Measurements from ENCODE around the gene PPARD. TPM values are rescaled to one million over a fixed set of nuclear protein-coding genes. Genes with fewer than 3 reads are reported as not detected.

Gene PPARD
- total RNA-seq, 2 experiments from 2014 or later = 6.1 to 11.9 TPM

GRCh38 chr6:35469751-35470662 is 127.6 kb downstream of the PPARD start:
- no peak for TF ChIP-seq EZH2phosphoT487 (IDR thresholded peaks at IDR 0.05; ENCODE audit: borderline replicate concordance, low read depth, low read length)
- no peak for TF ChIP-seq CTCF (conservative IDR thresholded peaks at IDR 0.05; ENCODE audit: low read length)
- H3K36me3 ChIP-seq (ENCODE audit: insufficient read depth, low read length) = peaks cover 86% of the 10 kb centered on the region
- peak overlapping the region; percentile 99 for H3K4me2 ChIP-seq (ENCODE audit: low read length)
- peaks cover 38% of the 10 kb centered on the region for H3K4me1 ChIP-seq (ENCODE audit: insufficient read depth, low read length, poor library complexity, severe bottlenecking)
- H2AFZ ChIP-seq (ENCODE audit: low read length) = no peak overlapping the region
- peak overlapping the region; percentile 91 for H3K4me3 ChIP-seq (ENCODE audit: low read depth, low read length, poor library complexity, severe bottlenecking)
- ChIA-PET CTCF (ENCODE audit: unreplicated experiment) (interaction anchor here (0.6 kb wide), 1 partner anchor 450 kb away, joined by 3 read pairs; no protein-coding TSS in a partner anchor), POLR2A (interaction anchor here (1.6 to 2.9 kb wide), 2 partner anchors 12 to 168 kb away, joined by 3 to 21 read pairs; no protein-coding TSS in a partner anchor)
- no peak for DNase-seq (ENCODE audit: low spot score)
- BruUV-seq (replicated peaks) = no TSS peak
- H3K79me2 ChIP-seq (ENCODE audit: insufficient read depth, low read depth, low read length) = peaks cover 32% of the 10 kb centered on the region
- no peaks in the 10 kb centered on the region for H3K9me3 ChIP-seq (ENCODE audit: low read length)
- H4K20me1 ChIP-seq (ENCODE audit: insufficient read depth, low read length) = peaks cover 25% of the 10 kb centered on the region
- H3K9me2 ChIP-seq (ENCODE audit: insufficient read depth, low read length) = no peaks in the 10 kb centered on the region
- intact Hi-C loops (cut with micrococcal nuclease; ENCODE audit: unreplicated experiment) = no loop called here
- H3K27ac ChIP-seq (ENCODE audit: low read depth, low read length, poor library complexity, severe bottlenecking) = peak overlapping the region; percentile 83

GRCh38 chr6:35470663-35471120 is 128.3 kb downstream of the PPARD start:
- DNase-seq (ENCODE audit: low spot score) = peak; percentile 27
- ChIA-PET POLR2A (interaction anchor here (0.6 to 2.9 kb wide), 3 partner anchors 11 to 169 kb away, joined by 3 to 21 read pairs (median 3); no protein-coding TSS in a partner anchor), CTCF (ENCODE audit: unreplicated experiment) (no interaction called here)
- H3K4me1 ChIP-seq (ENCODE audit: insufficient read depth, low read length, poor library complexity, severe bottlenecking) = peaks cover 38% of the 10 kb centered on the region
- H3K9me2 ChIP-seq (ENCODE audit: insufficient read depth, low read length) = no peaks in the 10 kb centered on the region
- no peaks in the 10 kb centered on the region for H3K9me3 ChIP-seq (ENCODE audit: low read length)
- H3K79me2 ChIP-seq (ENCODE audit: insufficient read depth, low read depth, low read length) = peaks cover 32% of the 10 kb centered on the region
- no peak for TF ChIP-seq CTCF (conservative IDR thresholded peaks at IDR 0.05; ENCODE audit: low read length)
- no peak for TF ChIP-seq EZH2phosphoT487 (IDR thresholded peaks at IDR 0.05; ENCODE audit: borderline replicate concordance, low read depth, low read length)
- peaks cover 79% of the 10 kb centered on the region for H3K36me3 ChIP-seq (ENCODE audit: insufficient read depth, low read length)
- peak overlapping the region; percentile 83 for H3K27ac ChIP-seq (ENCODE audit: low read depth, low read length, poor library complexity, severe bottlenecking)
- H3K4me3 ChIP-seq (ENCODE audit: low read depth, low read length, poor library complexity, severe bottlenecking) = peak overlapping the region; percentile 91
- H4K20me1 ChIP-seq (ENCODE audit: insufficient read depth, low read length) = peaks cover 25% of the 10 kb centered on the region
- BruUV-seq (replicated peaks) = no TSS peak
- H3K4me2 ChIP-seq (ENCODE audit: low read length) = peak overlapping the region; percentile 99
- H2AFZ ChIP-seq (ENCODE audit: low read length) = no peak overlapping the region
- intact Hi-C loops (cut with micrococcal nuclease; ENCODE audit: unreplicated experiment) = no loop called here

Data from OCI-LY7 (cell line).